GM12801 (cell line): ENCODE results near the gene DUOX2.

Experiments used
- TF ChIP-seq, protein P1 (sequence below): IDR thresholded peaks from one replicate; pipeline ENCODE4 v1.5.1; 2011; ENCODE audit warnings: control low read depth; ENCODE audit not compliant: insufficient read length; ENCODE audit errors: extremely low read depth

Gene DUOX2

DNA sequence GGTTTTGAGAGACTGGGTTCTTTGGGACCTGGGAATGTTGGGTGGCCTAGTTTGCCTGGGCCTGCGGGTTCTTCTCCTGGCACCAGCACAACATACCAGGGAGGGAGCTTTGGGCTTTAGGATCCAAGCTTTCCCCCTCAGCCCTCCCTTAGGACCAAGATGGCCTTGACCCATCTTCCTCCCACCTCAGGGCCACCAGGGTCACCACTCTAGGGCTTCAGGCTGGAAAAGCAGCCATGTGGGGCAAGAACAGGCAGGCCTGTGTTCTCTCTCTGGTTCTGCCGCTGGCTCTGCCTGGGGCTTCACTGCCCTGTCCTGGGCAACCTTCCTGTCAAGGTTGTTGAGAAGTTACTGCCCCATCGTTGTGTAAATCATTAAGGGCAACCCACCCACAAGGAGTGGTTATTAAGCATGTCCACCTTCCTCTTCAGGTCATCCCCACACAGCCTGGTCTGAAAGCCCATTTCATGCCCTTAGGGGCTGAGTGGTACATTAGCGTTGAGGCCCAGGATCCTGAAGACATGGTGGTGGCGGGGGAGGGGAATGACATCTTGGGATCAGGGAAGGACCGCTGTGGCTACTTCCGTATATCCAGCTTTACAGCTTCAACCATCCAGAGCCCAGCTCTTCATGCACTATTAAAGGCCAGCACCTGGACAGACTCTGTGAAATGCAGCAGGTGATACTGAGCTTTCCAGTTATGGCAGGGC lies 16.5 kb upstream of the DUOX2 start:
- TF ChIP-seq, protein P1, sequence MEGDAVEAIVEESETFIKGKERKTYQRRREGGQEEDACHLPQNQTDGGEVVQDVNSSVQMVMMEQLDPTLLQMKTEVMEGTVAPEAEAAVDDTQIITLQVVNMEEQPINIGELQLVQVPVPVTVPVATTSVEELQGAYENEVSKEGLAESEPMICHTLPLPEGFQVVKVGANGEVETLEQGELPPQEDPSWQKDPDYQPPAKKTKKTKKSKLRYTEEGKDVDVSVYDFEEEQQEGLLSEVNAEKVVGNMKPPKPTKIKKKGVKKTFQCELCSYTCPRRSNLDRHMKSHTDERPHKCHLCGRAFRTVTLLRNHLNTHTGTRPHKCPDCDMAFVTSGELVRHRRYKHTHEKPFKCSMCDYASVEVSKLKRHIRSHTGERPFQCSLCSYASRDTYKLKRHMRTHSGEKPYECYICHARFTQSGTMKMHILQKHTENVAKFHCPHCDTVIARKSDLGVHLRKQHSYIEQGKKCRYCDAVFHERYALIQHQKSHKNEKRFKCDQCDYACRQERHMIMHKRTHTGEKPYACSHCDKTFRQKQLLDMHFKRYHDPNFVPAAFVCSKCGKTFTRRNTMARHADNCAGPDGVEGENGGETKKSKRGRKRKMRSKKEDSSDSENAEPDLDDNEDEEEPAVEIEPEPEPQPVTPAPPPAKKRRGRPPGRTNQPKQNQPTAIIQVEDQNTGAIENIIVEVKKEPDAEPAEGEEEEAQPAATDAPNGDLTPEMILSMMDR = no peak

DNA sequence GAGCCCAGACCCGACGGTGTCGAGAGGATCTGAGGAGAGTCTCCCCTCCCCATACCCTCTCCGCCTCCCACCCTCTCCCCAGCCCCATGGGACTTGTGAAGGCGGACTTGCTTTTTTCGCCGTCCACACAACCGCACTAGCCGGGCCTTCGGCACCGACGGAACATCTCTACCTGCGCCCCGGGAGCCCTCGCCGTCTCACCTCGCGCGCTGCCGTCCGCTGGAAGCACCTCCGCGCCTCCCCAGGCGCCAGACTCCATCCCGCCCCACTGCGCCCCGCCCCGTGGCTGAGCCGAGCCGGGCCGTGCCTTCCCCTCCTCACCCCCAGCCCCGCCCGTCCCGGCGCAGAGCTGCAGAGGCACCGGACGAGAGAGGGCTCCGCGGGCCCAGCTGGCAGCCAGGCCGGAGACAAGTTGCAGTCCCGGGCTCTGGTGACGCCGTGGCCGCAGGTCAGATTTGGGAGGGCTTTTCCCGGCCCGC lies 15.7 kb upstream of the DUOX2 start, which contains the start of the genes DUOX1 and DUOXA1:
DUOX1 (plus strand) TSS at position 344 of the 479 bp plus-strand sequence. CDS start 1,973 bp downstream, outside the sequence.
DUOXA1 (minus strand) TSS at position 229 of the 479 bp plus-strand sequence. CDS start 6,865 bp downstream, outside the sequence.
- TF ChIP-seq, protein P1 = no peak

DNA sequence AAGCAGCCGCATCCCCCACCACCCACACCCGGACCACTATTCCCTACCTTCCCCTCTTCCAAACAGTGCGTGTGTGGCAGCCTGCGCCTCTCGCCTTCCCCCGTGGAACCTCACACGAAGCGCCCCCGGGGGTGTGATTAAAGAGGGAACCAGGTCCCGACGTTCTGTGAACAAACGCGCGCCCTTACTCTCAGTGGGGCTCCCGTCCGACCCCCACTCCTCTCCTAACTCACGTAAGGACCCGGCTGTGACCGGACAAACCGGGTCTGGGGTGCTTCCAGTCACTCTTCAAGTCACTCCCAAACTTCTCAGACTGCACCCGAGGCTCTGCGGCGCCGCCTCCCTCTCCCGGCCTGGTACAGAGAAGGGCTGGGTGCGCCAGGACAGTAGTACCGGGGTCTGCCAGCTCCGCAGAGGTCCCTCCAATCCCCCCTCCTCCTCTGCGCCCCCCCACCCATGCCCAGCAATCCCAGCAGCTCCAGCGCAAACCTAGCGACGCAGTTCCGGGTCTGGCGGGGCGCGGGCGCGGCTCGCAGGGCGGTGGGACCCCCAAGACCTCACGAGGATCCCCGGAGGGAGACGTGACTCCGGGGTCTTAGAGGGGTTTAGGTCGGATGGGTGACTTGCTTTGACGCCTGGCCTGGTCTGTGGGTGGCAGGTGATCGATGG lies 15.1 kb upstream of the DUOX2 start:
- TF ChIP-seq, protein P1 = no peak

DNA sequence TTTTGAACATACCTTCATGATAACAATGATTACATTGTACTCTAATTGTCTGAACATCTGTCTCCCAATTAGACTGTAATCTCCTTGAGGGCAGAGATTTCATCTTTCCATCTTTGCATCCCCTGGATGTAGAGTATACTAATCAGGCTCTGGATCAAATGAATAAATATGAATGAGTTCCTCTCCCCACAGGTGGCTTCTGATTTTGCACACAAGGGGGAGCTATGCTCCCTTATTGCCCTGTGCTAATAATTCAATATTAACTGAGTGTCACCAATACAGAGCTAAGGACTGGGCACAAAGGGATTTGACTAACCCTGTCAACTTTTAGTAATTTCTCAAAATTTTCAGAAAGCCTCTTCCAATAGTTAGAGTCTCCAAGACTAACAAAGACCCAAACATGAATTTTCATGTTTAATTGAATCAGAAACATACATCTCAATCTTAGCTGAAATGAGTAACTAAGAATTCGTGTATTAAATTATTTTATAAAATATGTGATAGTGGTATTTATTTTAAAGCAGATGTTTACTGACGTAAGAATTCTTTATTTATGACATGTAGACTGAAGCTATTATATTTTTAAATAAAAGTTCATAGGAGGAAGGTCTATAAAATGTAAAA lies 12.7 kb upstream of the DUOX2 start:
- TF ChIP-seq, protein P1 = no peak

DNA sequence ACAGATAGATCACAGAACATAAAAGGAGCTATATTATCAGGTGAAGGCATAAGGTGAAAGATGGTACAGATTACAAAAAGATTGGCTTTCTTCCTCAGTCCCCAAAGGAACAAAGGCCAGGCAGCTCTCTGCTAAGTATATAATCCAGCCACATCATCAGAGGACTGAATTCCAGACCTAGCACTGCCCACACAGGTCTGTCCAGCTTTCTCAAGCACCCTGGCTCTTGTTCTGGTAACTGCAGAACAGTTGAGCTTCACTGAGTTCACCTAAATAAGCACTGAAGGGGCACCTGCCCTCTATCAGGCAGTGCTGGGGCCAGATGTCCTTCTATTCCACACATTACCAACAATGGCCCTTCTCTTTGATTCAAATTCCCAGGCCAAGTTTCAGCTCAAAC lies 9.4 kb upstream of the DUOX2 start:
- TF ChIP-seq, protein P1 = no peak

DNA sequence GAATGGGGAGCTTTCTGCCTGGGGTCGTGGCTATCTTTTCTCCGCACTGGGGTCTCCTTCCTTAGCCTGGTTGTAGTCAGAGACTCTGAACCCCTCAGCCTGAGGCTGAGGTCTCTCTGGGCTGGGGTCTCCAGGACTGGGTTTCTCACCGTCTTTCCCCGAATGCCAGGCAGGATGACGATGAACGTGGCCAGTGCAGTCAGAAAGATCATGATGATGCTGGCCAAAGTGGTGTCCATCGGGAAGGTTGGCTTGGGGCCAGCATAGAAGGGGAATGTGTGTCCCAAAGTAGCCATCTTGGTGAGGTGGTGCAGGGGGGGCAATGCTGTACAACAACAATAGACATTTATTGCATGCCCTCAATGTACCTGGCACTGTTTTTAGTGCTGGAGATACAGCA lies 8.7 kb upstream of the DUOX2 start:
- TF ChIP-seq, protein P1 = no peak
